HuH-7 (cell line): ENCODE results near the gene PRSS56.
A peak's percentile ranks its signal among the peaks of the same experiment; 100 is the strongest.

ENCODE experiments used
- DNase-seq: peaks from one replicate; pipeline ENCODE4 v3.0.0; 2011; ENCODE audit warnings: low spot score

Gene PRSS56

GRCh38 chr2:232486558-232487384 lies 33.4 kb upstream of the PRSS56 start:
- DNase-seq, result no peak

GRCh38 chr2:232487385-232488096 lies 32.6 kb upstream of the PRSS56 start, which contains the start of gene ECEL1:
Gene ECEL1 (minus strand): TSS chr2:232487834. CDS start chr2:232486653, 1,181 bp downstream.
- DNase-seq, result no peak

DNA sequence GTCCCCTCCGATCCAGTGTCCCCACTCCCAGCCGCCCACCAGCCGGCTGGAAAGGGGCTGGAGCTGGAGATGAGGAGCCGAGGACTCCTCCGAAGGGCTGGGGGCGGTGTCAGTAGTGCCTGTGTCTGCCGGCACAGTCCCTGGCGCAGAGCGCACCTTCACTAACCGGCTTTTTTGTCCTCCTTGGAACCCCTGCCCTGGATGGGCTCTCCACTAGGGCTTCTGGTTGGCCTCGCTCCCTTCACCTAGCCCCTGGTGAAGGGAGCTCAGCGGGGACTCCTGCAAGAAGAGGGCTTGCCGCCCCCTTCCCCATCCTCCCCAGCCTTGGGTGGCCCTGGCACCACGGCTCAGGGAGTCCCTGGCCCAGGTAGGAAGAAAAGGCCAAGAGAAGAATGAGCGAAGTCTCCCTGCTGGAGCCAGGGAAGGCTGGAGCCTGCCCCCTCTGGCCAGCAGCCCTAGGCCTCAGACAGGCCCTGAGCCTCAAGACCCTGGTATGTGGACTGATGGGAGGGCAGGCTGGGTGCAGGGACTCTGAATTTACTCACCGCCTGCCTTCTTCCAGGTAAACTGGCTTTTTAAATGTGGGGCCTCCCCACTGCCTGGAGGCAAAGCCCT lies 32.0 kb upstream of the PRSS56 start:
- peak; percentile 51 for DNase-seq

GRCh38 chr2:232488721-232489300 lies 31.4 kb upstream of the PRSS56 start:
- no peak for DNase-seq

- DNase-seq, result no peak
Measured at GRCh38 chr2:232489516-232490220, 30.5 kb upstream of the PRSS56 start.

- no peak for DNase-seq
Measured at GRCh38 chr2:232490221-232491138, 29.7 kb upstream of the PRSS56 start.

DNA sequence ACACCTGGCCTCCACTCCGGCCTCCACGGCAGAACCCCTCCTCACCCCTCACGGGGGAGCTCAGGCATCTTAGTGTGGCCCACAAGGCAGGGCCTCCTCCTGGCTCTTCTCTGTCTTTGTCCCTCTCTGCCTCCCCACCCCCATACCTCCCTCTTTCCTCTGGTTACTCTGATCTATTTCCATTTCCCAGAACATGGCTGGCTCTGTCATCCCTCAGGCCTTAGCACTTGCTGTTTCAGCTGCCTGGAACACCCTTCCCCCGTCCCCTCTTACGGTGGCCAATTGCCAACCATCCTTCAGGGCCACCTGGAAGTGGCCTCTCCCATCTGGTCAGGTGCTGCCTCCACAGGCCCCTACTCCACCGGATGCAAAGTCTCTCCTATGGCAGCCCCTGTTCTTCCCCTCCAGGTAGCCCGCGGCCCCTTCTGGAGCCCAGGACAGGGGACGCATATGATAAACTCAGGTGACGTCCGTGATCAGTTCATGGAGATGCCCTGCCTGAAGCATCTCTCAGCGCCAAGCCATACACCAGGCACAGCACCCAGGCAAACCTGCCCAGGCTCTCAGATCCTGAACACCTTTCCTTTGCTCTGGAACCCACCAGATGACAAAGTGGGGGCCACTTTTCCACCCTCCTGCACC lies 28.9 kb upstream of the PRSS56 start:
- no peak for DNase-seq

GRCh38 chr2:232492236-232492848 lies 27.8 kb upstream of the PRSS56 start:
- no peak for DNase-seq

GRCh38 chr2:232492963-232493700 lies 27.1 kb upstream of the PRSS56 start:
- DNase-seq, result no peak

DNA sequence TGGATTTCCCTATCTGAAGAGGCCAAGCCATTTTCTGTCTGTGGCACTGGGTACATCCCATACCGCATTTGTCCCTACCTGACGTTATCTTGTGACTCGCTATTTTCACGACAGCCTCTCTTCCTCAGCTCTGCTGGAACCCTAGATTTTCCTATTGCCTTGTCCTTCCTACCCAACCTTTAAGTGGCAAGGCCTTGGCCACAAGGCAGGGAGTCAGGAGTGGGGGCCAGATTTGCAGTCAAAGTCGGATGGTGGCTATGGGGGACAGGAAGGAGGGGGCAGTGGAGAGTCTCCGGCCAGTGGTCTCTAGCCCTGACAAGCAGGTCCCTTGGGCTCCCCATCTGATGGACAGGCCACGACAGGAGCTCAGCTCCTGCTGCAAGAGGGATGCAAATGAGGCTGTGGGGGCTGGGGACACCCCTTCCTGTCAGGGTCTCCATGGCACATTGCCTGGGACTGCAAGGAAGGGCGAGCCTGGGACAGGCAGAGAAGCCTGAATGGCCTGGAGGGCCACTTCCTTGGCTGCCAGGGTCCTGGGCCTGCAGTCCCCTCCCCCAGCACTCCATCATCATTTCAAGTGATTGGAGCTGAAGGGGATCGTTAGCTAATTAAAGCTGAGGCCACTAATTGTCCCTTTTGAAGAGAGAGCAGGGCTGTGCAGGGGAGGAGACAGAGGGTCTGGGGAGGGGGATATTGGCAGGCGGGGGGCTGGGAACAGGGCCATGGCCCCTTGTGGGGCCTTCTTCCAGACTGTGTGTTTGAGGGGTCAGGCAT lies 26.3 kb upstream of the PRSS56 start:
- DNase-seq, result no peak

DNA sequence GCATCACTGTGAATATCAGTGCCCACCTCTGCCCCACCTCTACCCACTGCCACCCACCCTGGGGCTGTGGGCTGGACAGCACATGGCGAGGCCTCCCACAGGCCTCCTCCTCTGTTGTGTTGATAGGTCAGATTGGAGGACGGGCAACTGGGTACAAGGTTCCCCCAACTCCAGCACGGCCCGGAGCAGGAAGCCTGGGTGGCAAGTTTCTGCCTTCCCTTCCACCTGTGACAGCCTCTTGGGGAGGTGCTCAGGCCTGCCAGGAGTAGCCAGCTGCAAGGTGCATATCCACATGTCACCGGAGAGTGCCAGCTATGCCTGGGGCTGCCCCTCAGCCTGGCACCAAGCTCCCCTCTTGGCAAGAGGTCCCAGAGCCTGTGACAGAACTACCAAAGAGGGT lies 25.6 kb upstream of the PRSS56 start:
- no peak for DNase-seq

- DNase-seq, result no peak
Measured at GRCh38 chr2:232495292-232495691, 24.9 kb upstream of the PRSS56 start.

DNA sequence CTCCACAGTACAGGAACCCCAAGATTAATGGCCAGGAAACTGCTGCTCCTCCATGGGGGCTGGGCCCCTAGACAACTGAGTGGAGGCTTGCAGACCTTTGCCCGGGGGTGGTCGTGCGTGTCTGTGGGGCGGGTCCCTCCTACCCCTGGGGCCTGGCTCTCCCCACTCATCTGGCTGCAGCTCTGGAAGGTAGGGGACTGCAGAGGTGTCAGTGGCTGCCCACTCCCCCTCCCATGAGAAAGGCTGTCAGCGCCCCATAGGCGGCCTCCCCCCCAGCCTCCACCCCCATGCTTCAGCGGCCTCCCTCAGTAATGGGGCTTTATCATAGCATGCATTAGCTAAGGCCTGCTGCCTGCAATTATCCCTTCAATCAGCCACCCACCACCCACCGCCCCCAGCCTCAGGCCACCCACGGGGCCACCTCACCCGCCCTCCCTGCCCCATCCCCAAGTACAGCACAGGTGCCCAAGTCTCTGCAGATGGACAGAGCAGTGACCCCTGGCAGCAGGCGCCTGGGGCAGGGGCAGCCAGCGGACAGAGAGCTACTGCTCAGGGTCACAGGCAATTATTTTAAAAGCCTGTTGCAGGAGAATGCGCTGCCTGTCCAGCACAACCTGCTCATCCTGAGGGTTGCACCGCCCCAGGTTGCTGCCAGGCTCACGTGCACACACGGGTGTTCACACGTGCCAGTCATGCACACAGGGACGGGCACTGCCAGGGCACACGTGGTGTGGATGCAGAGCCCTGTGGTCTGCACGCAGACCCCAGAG lies 23.5 kb upstream of the PRSS56 start:
- DNase-seq, result no peak

DNA sequence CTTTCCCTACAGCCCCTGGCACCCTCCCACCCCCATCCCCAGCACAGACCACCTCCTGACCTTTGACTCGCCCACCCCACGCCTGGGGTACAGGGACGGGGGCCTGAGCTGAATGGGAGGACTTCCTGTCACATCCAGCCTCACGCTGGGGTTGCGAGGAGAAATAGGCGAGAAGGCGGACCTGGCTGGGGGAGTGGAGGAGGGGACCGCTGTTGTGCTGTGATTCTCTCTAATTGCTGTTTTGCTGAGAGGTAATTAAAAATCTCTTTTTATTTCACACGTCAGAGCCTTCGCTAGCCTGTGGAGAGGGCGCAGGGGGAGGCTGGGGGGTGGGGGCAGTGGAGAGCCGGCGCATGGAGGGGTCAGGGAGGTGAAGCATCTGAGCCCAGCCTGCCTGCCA lies 22.8 kb upstream of the PRSS56 start:
- DNase-seq, result no peak

- no peak for DNase-seq
Measured at GRCh38 chr2:232498452-232498851, 21.7 kb upstream of the PRSS56 start.

DNA sequence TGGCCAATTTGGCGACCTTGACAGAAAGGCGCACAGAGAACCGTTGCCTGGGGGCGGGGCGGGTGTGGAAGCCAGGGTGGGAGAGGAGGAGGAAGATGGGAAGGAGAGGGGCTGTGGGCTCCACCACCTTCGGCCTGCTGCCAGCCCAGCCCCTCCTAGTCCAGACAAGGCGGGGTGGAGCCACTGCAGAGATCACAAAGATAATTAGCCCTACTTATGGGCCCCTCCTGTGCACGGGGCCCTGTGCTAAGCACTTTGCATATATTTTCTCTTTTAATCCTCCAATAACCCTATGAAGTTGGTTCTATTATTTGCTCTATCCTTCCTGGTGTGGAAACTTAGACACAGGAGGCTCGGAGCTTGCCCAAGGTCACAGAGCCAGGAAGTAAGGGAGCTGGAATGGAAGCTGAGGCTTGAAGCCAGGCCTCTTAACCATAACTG lies 18.8 kb upstream of the PRSS56 start:
- no peak for DNase-seq

DNA sequence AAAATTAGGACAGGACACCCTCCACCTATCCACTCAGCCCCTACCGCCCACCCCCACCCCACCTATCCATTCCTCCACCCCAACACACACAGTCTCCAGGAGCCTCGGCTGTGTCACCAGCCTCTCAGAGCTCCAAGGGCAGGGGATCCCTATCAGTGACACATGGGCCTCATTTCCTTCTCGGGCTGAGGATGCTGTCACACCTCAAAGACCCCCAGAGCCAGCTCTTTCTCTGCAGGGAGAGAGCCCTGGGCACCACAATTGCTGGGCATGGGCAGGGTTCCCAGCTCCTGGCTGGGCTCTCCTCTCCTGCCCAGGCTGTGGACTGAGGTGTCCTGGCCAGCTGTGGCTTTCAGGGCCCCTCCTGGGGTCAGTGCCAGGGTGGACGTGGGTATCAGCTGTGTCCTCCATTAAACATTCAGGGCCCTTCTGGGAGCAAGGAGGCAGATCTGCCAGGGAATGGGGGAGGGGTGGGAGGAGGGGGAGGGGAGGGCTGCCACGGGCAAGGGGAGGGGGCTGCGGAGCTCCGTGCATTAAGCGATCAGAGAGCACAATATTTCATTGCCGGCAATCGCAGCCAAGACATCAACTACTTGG lies 18.3 kb upstream of the PRSS56 start:
- DNase-seq, result no peak
